GM12865 (cell line): Measurements from ENCODE around the gene UBAP2L.
"Not testable (repeated sequence)": the region's sequence is repeated elsewhere in the genome, so short reads cannot be mapped to it uniquely, and the experiment has no call there.

ENCODE experiments used
- DNase-seq: peaks from one replicate; pipeline ENCODE4 v3.0.0; 2010; ENCODE audit warnings: low read depth
- H3K4me3 ChIP-seq: 2 replicates; pipeline ENCODE4 v1.5.1; 2011; ENCODE audit warnings: mild to moderate bottlenecking, low read depth, low read length, control low read depth
- CTCF ChIP-seq: IDR thresholded peaks from 2 replicates; pipeline ENCODE4 v1.5.1; 2011; ENCODE audit warnings: low read length, control low read depth, low read depth, inconsistent platforms; ENCODE audit not compliant: insufficient read depth; ENCODE audit errors: missing control alignments

Gene UBAP2L

GRCh38 chr1:154225370-154225769 lies 4.6 kb downstream of the UBAP2L start:
- TF ChIP-seq CTCF: no peak
- H3K4me3 ChIP-seq: no peak overlapping the region
- no peak for DNase-seq

- not testable (repeated sequence) for H3K4me3 ChIP-seq, DNase-seq
Measured at GRCh38 chr1:154231112-154231511, 10.4 kb downstream of the UBAP2L start.

GRCh38 chr1:154233127-154233526 lies 12.4 kb downstream of the UBAP2L start:
- H3K4me3 ChIP-seq, DNase-seq: not testable (repeated sequence)

- no peak for DNase-seq
- no peak for TF ChIP-seq CTCF
Measured at GRCh38 chr1:154236855-154237254, 16.1 kb downstream of the UBAP2L start.

GRCh38 chr1:154237435-154237834 lies 16.7 kb downstream of the UBAP2L start:
- no peak for DNase-seq
- H3K4me3 ChIP-seq: no peak overlapping the region
- TF ChIP-seq CTCF: no peak

More at GRCh38 chr1:154236855-154237254, 16.1 kb downstream of the UBAP2L start:
- no peak overlapping the region for H3K4me3 ChIP-seq

GRCh38 chr1:154237880-154238506 lies 17.2 kb downstream of the UBAP2L start:
- no peak for DNase-seq
- no peak overlapping the region for H3K4me3 ChIP-seq
- no peak for TF ChIP-seq CTCF

GRCh38 chr1:154239491-154239890 lies 18.7 kb downstream of the UBAP2L start:
- H3K4me3 ChIP-seq: no peak overlapping the region
- TF ChIP-seq CTCF: no peak
- no peak for DNase-seq

- no peak for TF ChIP-seq CTCF
- no peak overlapping the region for H3K4me3 ChIP-seq
- DNase-seq: no peak
Measured at GRCh38 chr1:154240294-154240833, 19.6 kb downstream of the UBAP2L start.
